ENCODE data around the gene ATMIN. TPM values are rescaled to one million over a fixed set of nuclear protein-coding genes. Genes with fewer than 3 reads are reported as not detected.
A peak's percentile ranks its signal among the peaks of the same experiment; 100 is the strongest.

ATMIN gene
- total and polyA plus RNA-seq, 12 donors, result 7.4 to 32.0 (median 29.0) TPM

DNA sequence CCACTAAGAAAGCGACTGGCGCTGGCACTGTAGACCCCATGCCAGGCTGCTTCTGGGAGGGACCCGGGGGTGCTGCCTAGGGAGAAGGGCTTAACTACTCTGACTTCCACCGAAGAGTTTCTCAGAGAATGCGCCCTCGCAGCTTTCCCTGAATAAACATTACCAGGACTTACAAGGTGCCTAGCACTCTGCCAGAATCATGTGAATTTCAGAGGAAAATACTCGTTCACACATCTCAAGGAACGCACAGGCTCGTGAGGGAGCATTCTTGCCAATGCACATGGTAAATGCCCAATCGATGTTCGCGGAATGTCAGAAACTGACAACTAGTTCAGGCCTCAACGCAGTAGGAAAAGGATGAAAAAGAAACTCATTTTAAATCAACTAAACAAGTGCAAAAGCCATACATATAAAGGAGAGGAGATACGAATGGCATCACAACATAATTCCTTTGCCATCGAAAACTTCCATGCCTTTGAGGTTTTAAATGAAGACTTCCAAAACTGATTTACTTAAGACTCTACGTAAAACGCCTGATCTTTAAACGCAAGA lies 30.0 kb upstream of the ATMIN start:
- ATAC-seq (no peak), DNase-seq (peak in 1 of 2 donors; percentile 11)
- intact Hi-C loops (cut with DNase I), result loop anchor here in 5 of 10 donors (1.0 to 10.0 kb wide), 5 partner anchors 71 to 729 kb away; partner anchors contain the start of gene C16orf46 (in 3 of the 5)
- Histone ChIP-seq H3K9me3 (no peaks in the 10 kb centered on the region), H3K27me3 (no peaks in the 10 kb centered on the region), H3K27ac (peak overlapping the region; percentile 93 to 100 (median 98)), H3K4me3 (peak overlapping the region; percentile 74 to 98 (median 84)), H3K4me1 (peaks cover 4 to 45% (median 29%) of the 10 kb centered on the region in 9 donors), H3K36me3 (no peaks in the 10 kb centered on the region)
- WGBS, 2 donors, result 14 to 19% methylated on average over 18 of the region's 18 CpGs
- TF ChIP-seq, protein P1, sequence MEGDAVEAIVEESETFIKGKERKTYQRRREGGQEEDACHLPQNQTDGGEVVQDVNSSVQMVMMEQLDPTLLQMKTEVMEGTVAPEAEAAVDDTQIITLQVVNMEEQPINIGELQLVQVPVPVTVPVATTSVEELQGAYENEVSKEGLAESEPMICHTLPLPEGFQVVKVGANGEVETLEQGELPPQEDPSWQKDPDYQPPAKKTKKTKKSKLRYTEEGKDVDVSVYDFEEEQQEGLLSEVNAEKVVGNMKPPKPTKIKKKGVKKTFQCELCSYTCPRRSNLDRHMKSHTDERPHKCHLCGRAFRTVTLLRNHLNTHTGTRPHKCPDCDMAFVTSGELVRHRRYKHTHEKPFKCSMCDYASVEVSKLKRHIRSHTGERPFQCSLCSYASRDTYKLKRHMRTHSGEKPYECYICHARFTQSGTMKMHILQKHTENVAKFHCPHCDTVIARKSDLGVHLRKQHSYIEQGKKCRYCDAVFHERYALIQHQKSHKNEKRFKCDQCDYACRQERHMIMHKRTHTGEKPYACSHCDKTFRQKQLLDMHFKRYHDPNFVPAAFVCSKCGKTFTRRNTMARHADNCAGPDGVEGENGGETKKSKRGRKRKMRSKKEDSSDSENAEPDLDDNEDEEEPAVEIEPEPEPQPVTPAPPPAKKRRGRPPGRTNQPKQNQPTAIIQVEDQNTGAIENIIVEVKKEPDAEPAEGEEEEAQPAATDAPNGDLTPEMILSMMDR (IDR thresholded peaks at IDR 0.05), result no peak

DNA sequence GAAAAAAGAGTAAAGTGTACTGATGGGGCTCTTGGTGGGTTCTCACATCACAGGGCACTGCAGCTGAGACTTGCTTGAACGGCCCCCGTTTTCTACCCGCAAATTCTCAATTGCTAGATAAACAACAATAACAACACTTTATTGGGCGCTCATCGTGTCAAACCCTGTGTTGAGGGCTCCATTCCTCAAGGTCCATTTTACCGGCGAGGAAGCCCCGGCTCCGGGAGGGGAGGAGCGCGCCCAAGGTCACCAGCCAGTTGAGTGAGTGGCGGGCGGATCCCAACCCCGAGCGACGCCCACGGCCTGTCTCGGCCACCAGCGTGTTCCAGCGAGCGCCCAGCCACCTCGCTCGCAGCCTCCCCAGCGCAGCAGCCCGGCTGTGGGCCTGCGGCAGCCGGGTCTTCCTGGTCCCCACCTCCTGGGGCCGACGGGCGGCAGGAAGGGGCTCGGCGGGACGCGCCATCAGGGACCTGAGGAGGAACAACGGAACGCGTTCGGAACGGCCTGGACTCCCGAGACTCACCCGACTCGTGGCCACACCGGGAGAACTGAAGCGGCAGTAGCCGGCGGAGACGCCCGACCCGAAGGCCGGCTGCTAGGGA lies 29.3 kb upstream of the ATMIN start:
- H3K4me1 ChIP-seq, result peaks cover 4 to 45% (median 29%) of the 10 kb centered on the region in 9 donors
- no peaks in the 10 kb centered on the region for H3K9me3 ChIP-seq
- TF ChIP-seq, protein P1 (IDR thresholded peaks at IDR 0.05), result no peak
- ATAC-seq (peak; percentile 47 to 78 (median 52)), DNase-seq (peak; percentile 79 to 80)
- peak overlapping the region; percentile 74 to 98 (median 84) for H3K4me3 ChIP-seq
- WGBS, 2 donors, result 0 to 1% methylated on average over 50 of the region's 50 CpGs
- intact Hi-C loops (cut with DNase I), result loop anchor here in 5 of 10 donors (1.0 to 10.0 kb wide), 5 partner anchors 70 to 728 kb away; partner anchors contain the start of gene C16orf46 (in 3 of the 5)
- H3K36me3 ChIP-seq, result peaks cover 0 to 3% (median 0%) of the 10 kb centered on the region in 9 donors
- H3K27me3 ChIP-seq, result no peaks in the 10 kb centered on the region
- H3K27ac ChIP-seq, result peak overlapping the region; percentile 93 to 100 (median 98)

DNA sequence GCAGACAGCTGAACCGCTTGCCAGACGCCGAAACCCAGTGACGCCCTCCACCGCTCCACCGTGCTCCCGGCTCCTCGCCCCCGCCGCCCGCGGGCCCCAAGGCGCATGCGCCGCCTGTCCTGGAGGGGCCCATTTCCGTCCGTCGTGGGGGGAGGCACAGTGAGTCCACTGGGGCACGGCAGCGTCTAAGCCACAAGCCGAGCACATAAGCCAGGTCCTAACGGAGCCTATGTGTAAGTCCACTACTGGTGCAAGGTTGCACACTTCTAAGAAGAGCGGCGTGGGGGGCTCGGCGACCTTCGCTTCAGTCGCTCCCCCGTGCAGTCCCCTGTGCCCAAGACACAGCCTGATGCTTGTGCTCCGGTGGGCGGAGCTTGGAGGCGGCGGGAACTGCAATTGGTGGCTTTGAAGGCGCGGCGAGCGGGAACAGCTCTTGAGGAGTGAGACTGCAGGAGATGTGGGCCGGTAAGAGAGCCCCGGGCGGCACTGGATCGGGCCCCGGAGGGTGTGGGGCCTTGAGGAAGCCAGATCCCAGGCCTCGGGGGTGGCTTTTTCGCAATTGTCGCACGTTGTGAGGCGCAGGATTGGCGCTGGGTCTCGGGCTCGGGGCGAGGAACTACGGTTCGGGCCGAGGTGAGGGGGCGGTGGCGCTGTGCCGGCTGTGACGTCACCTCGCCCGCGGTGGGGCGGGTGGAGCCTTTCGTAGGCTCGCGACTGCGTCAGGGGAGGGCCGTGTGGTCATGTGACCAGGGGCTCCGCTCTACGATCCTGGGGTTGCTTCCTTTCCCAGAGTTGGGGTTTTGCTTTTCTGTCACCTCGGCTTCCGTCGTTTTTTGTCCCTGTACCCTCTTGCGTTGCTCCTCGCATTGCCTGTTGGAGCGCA lies 28.6 kb upstream of the ATMIN start, which contains the start of the genes CENPN and CMC2:
Gene CENPN (plus strand): TSS at position 402 of the 883 bp plus-strand sequence. CDS start 4,726 bp downstream, outside the sequence.
Gene CMC2 (minus strand): TSS at position 73 of the 883 bp plus-strand sequence. CDS start 9,491 bp downstream, outside the sequence.
- TF ChIP-seq, protein P1 (IDR thresholded peaks at IDR 0.05), result peak in 2 of 9 donors; percentile 9 to 10
- H3K27ac ChIP-seq, result peak within 1 kb of the TSS; percentile 93 to 100 (median 98)
- H3K4me1 ChIP-seq, result peaks cover 4 to 45% (median 29%) of the 10 kb centered on the region in 9 donors
- WGBS, 2 donors, result 0 to 1% methylated on average over 74 to 75 of the region's 75 CpGs
- H3K27me3 ChIP-seq, result no peaks in the 10 kb centered on the region
- ATAC-seq, result peak; percentile 94 to 98 (median 96)
- intact Hi-C loops (cut with DNase I), result loop anchor here in 5 of 10 donors (1.0 to 10.0 kb wide), 6 partner anchors 28 to 728 kb away; partner anchors contain the start of genes C16orf46 (in 3 of the 5) and ATMIN (in 1 of the 5)
- peak within 1 kb of the TSS; percentile 74 to 98 (median 84) for H3K4me3 ChIP-seq
- H3K9me3 ChIP-seq, result no peaks in the 10 kb centered on the region
- peaks cover 0 to 11% (median 0%) of the 10 kb centered on the region in 9 donors for H3K36me3 ChIP-seq
- DNase-seq, result peak; percentile 98 to 99

All from heart right ventricle (tissue), 16 donors.